AG04449 (cell line): ENCODE results near the gene ATXN1.

Experiments used
- CTCF ChIA-PET: fragments of 350-600 bp; formaldehyde crosslinking; extraction: SDS; loops from one replicate; lab custom pipeline; 2021; ENCODE audit warnings: antibody characterized with exemption; lab: Yijun Ruan, JAX
- POLR2A ChIA-PET: fragments of 400-600, 350-600 bp; formaldehyde crosslinking; extraction: SDS; loops from one replicate; lab custom pipeline; 2020; ENCODE audit warnings: antibody characterized with exemption, inconsistent platforms; lab: Yijun Ruan, JAX
- DNase-seq: peaks from one replicate; pipeline ENCODE4 v3.0.0-alpha.2; 2010; ENCODE audit warnings: low read depth, low spot score
- H3K4me3 ChIP-seq: 2 replicates; pipeline ENCODE4 v1.5.1; 2011; ENCODE audit warnings: low read depth, mild to moderate bottlenecking, control low read depth, low read length
- TF ChIP-seq, protein P1 (sequence below): IDR thresholded peaks from one replicate; pipeline ENCODE4 v1.5.1; 2011; ENCODE audit warnings: mild to moderate bottlenecking, moderate library complexity, low read length, control low read depth, inconsistent platforms; ENCODE audit not compliant: insufficient read depth; ENCODE audit errors: missing control alignments

The ATXN1 gene

DNA sequence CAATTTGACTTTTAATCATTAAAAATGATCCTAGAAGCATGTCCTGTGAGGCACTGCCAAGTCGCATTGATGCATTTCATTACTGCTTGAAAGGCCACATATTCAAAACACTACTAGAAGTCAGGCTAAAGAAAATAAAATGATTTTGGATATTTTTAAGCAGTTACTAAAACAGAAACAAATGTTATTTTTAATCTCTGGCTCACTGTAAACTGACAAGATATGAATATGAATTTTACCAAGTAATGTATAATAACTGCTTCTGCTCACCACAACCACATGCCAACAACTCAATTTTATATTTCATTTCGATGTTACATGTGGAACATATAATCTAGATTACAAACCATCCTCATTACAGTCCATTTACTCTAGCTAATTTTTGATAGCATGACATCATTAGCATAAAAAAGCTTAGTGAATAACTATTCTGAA is 90.6 kb downstream of the ATXN1 start:
- no peak overlapping the region for H3K4me3 ChIP-seq
- TF ChIP-seq, protein P1, sequence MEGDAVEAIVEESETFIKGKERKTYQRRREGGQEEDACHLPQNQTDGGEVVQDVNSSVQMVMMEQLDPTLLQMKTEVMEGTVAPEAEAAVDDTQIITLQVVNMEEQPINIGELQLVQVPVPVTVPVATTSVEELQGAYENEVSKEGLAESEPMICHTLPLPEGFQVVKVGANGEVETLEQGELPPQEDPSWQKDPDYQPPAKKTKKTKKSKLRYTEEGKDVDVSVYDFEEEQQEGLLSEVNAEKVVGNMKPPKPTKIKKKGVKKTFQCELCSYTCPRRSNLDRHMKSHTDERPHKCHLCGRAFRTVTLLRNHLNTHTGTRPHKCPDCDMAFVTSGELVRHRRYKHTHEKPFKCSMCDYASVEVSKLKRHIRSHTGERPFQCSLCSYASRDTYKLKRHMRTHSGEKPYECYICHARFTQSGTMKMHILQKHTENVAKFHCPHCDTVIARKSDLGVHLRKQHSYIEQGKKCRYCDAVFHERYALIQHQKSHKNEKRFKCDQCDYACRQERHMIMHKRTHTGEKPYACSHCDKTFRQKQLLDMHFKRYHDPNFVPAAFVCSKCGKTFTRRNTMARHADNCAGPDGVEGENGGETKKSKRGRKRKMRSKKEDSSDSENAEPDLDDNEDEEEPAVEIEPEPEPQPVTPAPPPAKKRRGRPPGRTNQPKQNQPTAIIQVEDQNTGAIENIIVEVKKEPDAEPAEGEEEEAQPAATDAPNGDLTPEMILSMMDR: no peak
- ChIA-PET POLR2A (no interaction called here), CTCF (interaction anchor here (1.6 kb wide), 1 partner anchor 103 kb away, joined by 3 read pairs; no protein-coding TSS in a partner anchor)
- DNase-seq: no peak

DNA sequence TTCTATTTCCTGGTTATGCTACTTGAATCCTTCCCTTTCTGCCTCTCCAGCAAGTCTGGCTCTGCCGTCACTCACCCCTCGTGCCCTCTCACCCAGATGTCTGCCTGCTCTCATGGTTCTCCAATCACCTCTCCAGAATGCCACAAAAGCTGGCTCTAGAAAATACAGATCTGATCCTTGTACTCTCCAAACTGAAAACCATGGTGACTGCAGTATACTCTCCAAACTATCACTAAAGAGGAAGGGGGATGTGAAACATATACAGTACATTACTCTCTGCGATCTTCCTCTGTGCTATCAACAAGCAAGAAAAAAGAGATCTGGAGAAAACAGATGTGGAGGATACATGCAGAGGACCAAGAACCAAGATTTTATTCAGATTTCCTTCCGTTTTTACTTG is 91.1 kb downstream of the ATXN1 start:
- H3K4me3 ChIP-seq: no peak overlapping the region
- CTCF ChIA-PET: no interaction called here
- POLR2A ChIA-PET: no interaction called here
- no peak for DNase-seq
- TF ChIP-seq, protein P1: no peak

DNA sequence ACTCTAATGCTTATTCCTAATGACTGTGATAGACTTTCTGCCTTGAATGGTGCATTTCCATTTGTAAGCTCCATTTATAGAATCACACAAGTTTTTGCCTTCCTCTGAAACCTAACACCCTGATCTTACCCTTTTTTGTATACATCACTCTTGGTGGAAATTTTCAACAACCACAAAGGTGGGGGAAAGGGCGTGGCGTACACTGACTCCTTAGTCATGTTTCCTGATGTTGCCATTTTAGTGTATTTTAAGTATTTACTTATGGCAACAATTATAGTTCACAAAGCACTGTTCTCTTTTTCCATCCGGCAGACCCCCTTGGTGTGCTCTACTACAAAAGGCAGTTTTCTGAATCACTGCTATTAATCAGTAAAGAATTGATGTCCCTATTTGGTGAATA is 92.0 kb downstream of the ATXN1 start:
- ChIA-PET POLR2A (interaction anchor here (0.6 kb wide), 1 partner anchor 16 kb away, joined by 3 read pairs; no protein-coding TSS in a partner anchor), CTCF (no interaction called here)
- TF ChIP-seq, protein P1: no peak
- DNase-seq: no peak
- no peak overlapping the region for H3K4me3 ChIP-seq

DNA sequence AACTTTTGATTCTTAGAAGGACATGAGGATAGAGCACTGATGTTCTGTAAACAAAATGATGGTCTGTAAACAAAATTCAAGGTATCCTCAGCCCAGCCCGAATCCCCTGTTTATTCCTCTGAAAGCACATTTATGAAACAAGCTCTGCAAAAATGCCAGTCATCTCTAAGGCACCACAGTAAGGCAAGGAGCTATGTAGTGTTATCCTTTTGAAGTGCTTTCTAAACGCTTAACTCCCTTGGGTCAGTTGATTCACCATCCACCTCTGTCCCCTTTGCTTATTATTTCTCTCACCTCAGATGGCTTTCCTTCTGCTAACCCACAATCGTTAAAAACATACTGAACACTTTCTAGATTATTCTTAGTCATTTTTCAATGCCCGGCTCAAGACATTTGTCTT is 93.8 kb downstream of the ATXN1 start:
- ChIA-PET CTCF (interaction anchor here (1.3 kb wide), 1 partner anchor 96 kb away, joined by 3 read pairs; no protein-coding TSS in a partner anchor), POLR2A (no interaction called here)
- TF ChIP-seq, protein P1: no peak
- no peak overlapping the region for H3K4me3 ChIP-seq
- no peak for DNase-seq

DNA sequence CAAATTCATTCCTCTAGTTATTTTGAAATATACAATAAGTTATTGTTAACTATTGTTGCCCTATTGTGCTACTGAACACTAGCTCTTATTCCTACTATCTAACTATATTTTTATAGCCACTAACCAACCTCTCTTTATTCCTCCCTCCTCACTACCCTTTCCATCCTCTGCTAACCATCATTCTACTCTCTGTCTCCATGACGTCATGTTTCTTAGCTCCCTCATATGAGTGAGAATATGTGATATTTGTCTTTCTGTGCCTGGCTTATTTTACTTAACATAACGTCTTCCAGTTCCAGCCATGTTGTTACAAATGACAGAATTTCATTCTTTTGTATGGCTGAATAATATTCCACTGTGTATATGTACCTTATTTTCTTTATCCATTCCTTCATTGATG is 95.3 kb downstream of the ATXN1 start:
- DNase-seq: no peak
- ChIA-PET POLR2A (no interaction called here), CTCF (interaction anchor here (1.3 kb wide), 1 partner anchor 97 kb away, joined by 3 read pairs; no protein-coding TSS in a partner anchor)
- no peak overlapping the region for H3K4me3 ChIP-seq
- TF ChIP-seq, protein P1: no peak

DNA sequence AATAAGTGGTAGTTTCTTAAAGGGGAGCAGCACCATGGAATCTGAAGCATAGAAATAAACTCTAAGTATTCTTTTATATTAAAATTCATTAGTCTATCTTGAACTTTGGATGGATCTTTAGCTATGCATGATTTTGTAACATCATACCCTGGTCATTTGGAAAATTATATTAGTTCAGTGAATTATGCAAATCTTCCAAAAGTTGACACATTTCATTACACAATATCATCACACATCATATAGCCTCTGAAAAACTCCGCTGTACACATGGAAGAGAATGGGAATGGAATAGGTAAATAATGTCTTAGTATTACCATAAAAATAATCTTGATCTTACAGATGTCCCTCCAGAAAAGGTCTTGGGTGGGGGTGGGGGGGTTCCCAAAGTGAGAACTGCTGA is 96.1 kb downstream of the ATXN1 start:
- H3K4me3 ChIP-seq: no peak overlapping the region
- no peak for DNase-seq
- CTCF ChIA-PET: interaction anchor here (0.8 kb wide), 1 partner anchor 149 kb away, joined by 3 read pairs; no protein-coding TSS in a partner anchor
- TF ChIP-seq, protein P1: no peak
- POLR2A ChIA-PET: no interaction called here
